Measurements from ENCODE around the gene CHST13.

DNA sequence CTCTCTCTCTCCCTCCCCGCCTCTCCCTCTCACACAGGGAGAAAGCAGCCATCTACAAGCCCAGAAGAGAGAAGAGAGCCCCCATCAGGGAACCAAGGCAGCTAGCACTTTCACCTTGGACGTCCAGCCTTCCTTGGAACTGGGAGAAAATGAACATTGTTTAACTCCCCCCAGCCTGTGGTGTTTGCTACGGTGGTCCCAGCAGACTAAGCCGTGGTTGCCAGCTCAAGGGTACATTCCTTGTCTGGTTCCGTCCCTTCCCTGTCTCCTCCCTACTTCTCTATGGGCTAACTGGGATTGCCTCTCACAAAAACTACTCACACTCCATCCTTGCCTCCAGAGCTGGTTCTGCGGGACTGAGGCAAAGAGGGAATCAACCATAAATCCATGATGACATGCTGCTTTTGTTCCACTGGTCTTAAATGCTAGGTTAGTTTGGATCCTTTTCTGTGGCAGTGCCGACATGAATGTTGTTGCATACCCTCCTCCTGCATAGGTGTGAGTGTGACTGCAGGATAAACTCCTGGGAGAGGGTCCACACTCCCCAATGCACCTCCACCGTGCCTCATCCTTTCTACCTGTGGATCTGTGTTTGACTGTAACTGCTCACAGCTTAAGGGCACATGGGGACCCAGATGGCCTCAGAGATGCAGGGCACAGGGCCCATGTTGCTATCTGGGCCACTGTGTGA, 22.7 kb downstream of the CHST13 start:
- TF ChIP-seq, protein P1, sequence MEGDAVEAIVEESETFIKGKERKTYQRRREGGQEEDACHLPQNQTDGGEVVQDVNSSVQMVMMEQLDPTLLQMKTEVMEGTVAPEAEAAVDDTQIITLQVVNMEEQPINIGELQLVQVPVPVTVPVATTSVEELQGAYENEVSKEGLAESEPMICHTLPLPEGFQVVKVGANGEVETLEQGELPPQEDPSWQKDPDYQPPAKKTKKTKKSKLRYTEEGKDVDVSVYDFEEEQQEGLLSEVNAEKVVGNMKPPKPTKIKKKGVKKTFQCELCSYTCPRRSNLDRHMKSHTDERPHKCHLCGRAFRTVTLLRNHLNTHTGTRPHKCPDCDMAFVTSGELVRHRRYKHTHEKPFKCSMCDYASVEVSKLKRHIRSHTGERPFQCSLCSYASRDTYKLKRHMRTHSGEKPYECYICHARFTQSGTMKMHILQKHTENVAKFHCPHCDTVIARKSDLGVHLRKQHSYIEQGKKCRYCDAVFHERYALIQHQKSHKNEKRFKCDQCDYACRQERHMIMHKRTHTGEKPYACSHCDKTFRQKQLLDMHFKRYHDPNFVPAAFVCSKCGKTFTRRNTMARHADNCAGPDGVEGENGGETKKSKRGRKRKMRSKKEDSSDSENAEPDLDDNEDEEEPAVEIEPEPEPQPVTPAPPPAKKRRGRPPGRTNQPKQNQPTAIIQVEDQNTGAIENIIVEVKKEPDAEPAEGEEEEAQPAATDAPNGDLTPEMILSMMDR (conservative IDR thresholded peaks at IDR 0.05) = no peak
- no peak for TF ChIP-seq EZH2 (IDR thresholded peaks at IDR 0.05; ENCODE audit: low read depth)

Data from PC-9 (cell line).